A673 (cell line): ENCODE measurements around the gene ENOX1. TPM values are rescaled to one million over a fixed set of nuclear protein-coding genes. Genes with fewer than 3 reads are reported as not detected.
A peak's percentile ranks its signal among the peaks of the same experiment; 100 is the strongest.

ENCODE experiments used
- BruUV-seq: library from RNA; stranded (reverse); fragments of 400-500 nt; replicated peaks from 2 replicates; lab custom pipeline; 2021; lab: Mats Ljungman, UMichigan
- CTCF ChIA-PET: fragments of 300-600 bp; sonication (Branson Sonifier 250); formaldehyde crosslinking; loops from one replicate; lab custom pipeline; 2022; ENCODE audit warnings: antibody characterized with exemption; lab: Charles Lee
- POLR2A ChIA-PET: fragments of 300-600 bp; sonication (Branson Sonifier 250); formaldehyde crosslinking; loops from one replicate; lab custom pipeline; 2022; ENCODE audit warnings: antibody characterized with exemption; ENCODE audit not compliant: low non-redundant PET; lab: Charles Lee
- DNase-seq: peaks from one replicate; pipeline ENCODE4 v3.0.0-alpha.2; 2015; ENCODE audit warnings: low spot score
- H3K27ac ChIP-seq: fragments of 200-600 bp; sonication (generic); 2 replicates; pipeline ENCODE4 v1.5.1; 2016; ENCODE audit warnings: mixed run types, low read depth, mild to moderate bottlenecking, mixed read lengths, antibody characterized with exemption, low read length; ENCODE audit not compliant: poor library complexity, severe bottlenecking
- H3K27me3 ChIP-seq: fragments of 200-600 bp; sonication (generic); replicated peaks from 2 replicates; pipeline ENCODE4 v1.6.1; 2017; ENCODE audit warnings: mixed run types, low read depth, mild to moderate bottlenecking, mixed read lengths, antibody characterized with exemption, low read length; ENCODE audit not compliant: insufficient read depth, poor library complexity
- H3K36me3 ChIP-seq: fragments of 200-600 bp; sonication (generic); 2 replicates; pipeline ENCODE4 v1.6.1; 2016; ENCODE audit warnings: mixed run types, mild to moderate bottlenecking, mixed read lengths, antibody characterized with exemption, low read length; ENCODE audit not compliant: insufficient read depth, poor library complexity, severe bottlenecking
- H3K4me1 ChIP-seq: fragments of 200-600 bp; sonication (generic); 2 replicates; pipeline ENCODE4 v1.6.1; 2017; ENCODE audit warnings: mixed run types, mild to moderate bottlenecking, mixed read lengths, antibody characterized with exemption, low read length; ENCODE audit not compliant: insufficient read depth, poor library complexity, severe bottlenecking
- H3K4me3 ChIP-seq: fragments of 200-600 bp; sonication (generic); 2 replicates; pipeline ENCODE4 v1.5.1; 2016; ENCODE audit warnings: low read depth, mixed run types, mild to moderate bottlenecking, mixed read lengths, low read length; ENCODE audit not compliant: poor library complexity, severe bottlenecking
- H3K9me3 ChIP-seq: fragments of 200-600 bp; sonication (generic); 2 replicates; pipeline ENCODE4 v1.6.1; 2016; ENCODE audit warnings: mixed run types, low read depth, mild to moderate bottlenecking, mixed read lengths, antibody characterized with exemption, low read length; ENCODE audit not compliant: poor library complexity, severe bottlenecking
- CTCF ChIP-seq: fragments of 300-800, 200-600 bp; sonication (generic); conservative IDR thresholded peaks from 2 replicates; pipeline ENCODE4 v1.5.1; 2017; ENCODE audit warnings: low read depth, mild to moderate bottlenecking, antibody characterized with exemption, low read length, moderate library complexity, mixed read lengths
- EZH2 ChIP-seq: fragments of 200-600 bp; sonication (generic); IDR thresholded peaks from 2 replicates; pipeline ENCODE4 v1.6.1; 2017; ENCODE audit warnings: borderline replicate concordance, low read depth, mild to moderate bottlenecking, mixed read lengths, antibody characterized with exemption, low read length; ENCODE audit not compliant: poor library complexity, severe bottlenecking
- intact Hi-C: fragments of 100-400 bp; cut with micrococcal nuclease; formaldehyde crosslinking; loops from one replicate; pipeline ENCODE4 v1.10.0; 2022; ENCODE audit not compliant: unreplicated experiment
- total RNA-seq: library from RNA; stranded (reverse); gene quantifications from 2 replicates; pipeline ENCODE4 v1.2.3, GENCODE V29; 2021

ENOX1 gene
- total RNA-seq, 1 experiment from 2014 or later, result 4.4 TPM

DNA sequence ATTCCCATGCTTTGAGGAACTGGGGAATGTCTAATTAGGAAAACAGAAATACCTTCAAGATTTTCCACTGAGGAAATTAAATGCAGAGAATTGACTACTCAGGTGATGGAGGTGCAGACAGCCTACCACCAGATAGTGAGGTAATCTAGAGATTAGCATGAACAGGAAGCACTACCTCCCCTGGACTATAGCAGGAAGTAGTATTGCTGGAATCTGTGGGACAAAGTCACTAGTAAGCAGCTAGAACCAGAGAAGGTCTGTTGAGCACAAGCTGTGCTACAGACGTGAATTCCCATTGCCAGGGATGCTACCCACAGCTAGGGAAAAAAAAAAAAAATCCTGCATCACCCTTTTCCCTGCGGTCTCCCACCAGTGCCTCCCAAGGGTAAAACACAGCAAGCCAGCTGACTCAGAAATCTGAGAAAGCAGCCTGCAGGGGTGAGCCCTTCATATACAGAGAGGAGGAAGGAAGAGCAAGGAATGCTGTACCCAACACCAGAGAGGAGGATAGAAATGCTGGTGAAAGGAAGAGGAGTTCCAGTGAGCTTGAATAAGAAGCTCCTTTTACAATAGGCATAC lies 10.2 kb downstream of the ENOX1 start:
- H3K4me1 ChIP-seq, result no peaks in the 10 kb centered on the region
- no peak overlapping the region for H3K4me3 ChIP-seq
- no peak for TF ChIP-seq CTCF
- TF ChIP-seq EZH2, result no peak
- POLR2A ChIA-PET, result no interaction called here
- no peaks in the 10 kb centered on the region for H3K27me3 ChIP-seq
- peak; percentile 14 for DNase-seq
- CTCF ChIA-PET, result no interaction called here
- H3K27ac ChIP-seq, result no peak overlapping the region
- intact Hi-C loops, result no loop called here
- BruUV-seq, result no TSS peak
- H3K36me3 ChIP-seq, result no peaks in the 10 kb centered on the region
- no peaks in the 10 kb centered on the region for H3K9me3 ChIP-seq

DNA sequence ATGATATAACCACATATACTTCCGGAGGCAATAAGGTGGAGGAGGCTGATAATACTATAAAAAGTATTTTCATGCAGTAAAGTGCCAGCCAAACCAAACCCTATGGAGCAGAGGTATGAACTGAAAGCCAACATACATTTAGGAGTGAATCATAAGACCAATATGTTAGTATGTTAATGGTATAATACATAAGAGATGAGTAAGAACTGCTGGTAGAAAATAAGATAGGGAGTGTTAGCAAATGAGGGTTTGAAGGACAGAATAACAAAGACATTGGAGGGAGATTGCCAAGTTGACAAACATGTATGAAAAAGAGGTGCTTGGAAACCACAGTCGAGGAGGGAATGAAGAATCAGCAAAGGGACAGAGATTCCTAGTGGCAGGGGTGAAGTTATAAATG lies 10.8 kb downstream of the ENOX1 start:
- no peak overlapping the region for H3K4me3 ChIP-seq
- BruUV-seq, result no TSS peak
- intact Hi-C loops, result no loop called here
- no peaks in the 10 kb centered on the region for H3K36me3 ChIP-seq
- no peak for DNase-seq
- ChIA-PET POLR2A (no interaction called here), CTCF (no interaction called here)
- H3K27me3 ChIP-seq, result no peaks in the 10 kb centered on the region
- no peak overlapping the region for H3K27ac ChIP-seq
- H3K9me3 ChIP-seq, result no peaks in the 10 kb centered on the region
- no peak for TF ChIP-seq EZH2
- TF ChIP-seq CTCF, result no peak
- no peaks in the 10 kb centered on the region for H3K4me1 ChIP-seq

DNA sequence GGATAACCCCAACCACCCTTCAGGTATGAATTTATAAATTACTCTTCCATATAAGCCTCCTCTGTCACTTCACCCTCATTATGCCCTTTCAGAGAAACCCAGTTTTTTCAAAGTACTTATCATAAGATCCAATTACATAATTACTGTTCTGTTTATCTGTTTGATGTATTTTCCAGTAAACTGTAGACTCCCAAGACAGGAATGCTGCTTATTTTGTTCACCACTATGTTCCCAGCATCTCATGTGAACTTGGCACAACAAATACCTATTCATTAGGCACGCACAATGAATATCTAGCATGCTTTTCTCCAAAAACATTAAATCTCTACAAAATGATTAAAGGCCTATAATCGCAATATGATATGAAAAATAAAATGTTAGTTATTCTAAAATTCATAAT lies 13.2 kb downstream of the ENOX1 start:
- ChIA-PET POLR2A (interaction anchor here (0.6 kb wide), 1 partner anchor 13 kb away, joined by 5 read pairs; no protein-coding TSS in a partner anchor), CTCF (no interaction called here)
- Histone ChIP-seq H3K4me3 (no peak overlapping the region), H3K27me3 (no peaks in the 10 kb centered on the region), H3K36me3 (no peaks in the 10 kb centered on the region), H3K27ac (no peak overlapping the region), H3K4me1 (no peaks in the 10 kb centered on the region), H3K9me3 (no peaks in the 10 kb centered on the region)
- BruUV-seq, result no TSS peak
- intact Hi-C loops, result no loop called here
- no peak for TF ChIP-seq CTCF
- no peak for TF ChIP-seq EZH2
- no peak for DNase-seq
